Heart left ventricle (tissue), 16 donors: Measurements from ENCODE around the gene AUH. TPM values are rescaled to one million over a fixed set of nuclear protein-coding genes. Genes with fewer than 3 reads are reported as not detected.

Experiments used
- ATAC-seq, 4 donors: fragments of 200-7000 bp; cut with Tn5 transposase; one replicate each; pipeline ENCODE4 v1.9.1; 2020 to 2022; ENCODE audit warnings: moderate library complexity in 4 of 4, mild to moderate bottlenecking in 3 of 4, moderate number of reproducible peaks in 1 of 4
- DNase-seq, 5 donors: peaks; one replicate each; pipeline ENCODE4 v3.0.0-alpha.2; 2020
- H3K27ac ChIP-seq, 12 donors: fragments of 200-600 bp; sonication (generic) in 4 of 12; one replicate each; pipeline versions ENCODE4 v1.5.0 to v1.8.0; 2016 to 2022; ENCODE audit warnings: mild to moderate bottlenecking in 2 of 12
- H3K27me3 ChIP-seq, 9 donors: fragments of 200-600 bp; sonication (generic) in 2 of 9; one replicate each; pipeline versions ENCODE4 v1.5.1 to v1.8.0; 2016 to 2022; ENCODE audit warnings: mild to moderate bottlenecking in 3 of 9
- H3K36me3 ChIP-seq, 9 donors: fragments of 200-600 bp; sonication (generic) in 2 of 9; one replicate each; pipeline versions ENCODE4 v1.5.0 to v1.8.0; 2018 to 2022; ENCODE audit warnings: mild to moderate bottlenecking in 2 of 9
- H3K4me1 ChIP-seq, 12 donors: fragments of 200-600 bp; sonication (generic) in 4 of 12; one replicate each; pipeline versions ENCODE4 v1.5.0 to v1.8.0; 2016 to 2022; ENCODE audit warnings: mild to moderate bottlenecking in 3 of 12
- H3K4me3 ChIP-seq, 12 donors: fragments of 200-600 bp; sonication (generic) in 4 of 12; one replicate each; pipeline versions ENCODE4 v1.5.0 to v1.8.0; 2017 to 2022; ENCODE audit warnings: mild to moderate bottlenecking in 9 of 12, moderate library complexity in 4 of 12
- H3K9me3 ChIP-seq, 12 donors: fragments of 200-600 bp; sonication (generic) in 4 of 12; one replicate each; pipeline versions ENCODE4 v1.5.0 to v1.8.0; 2016 to 2022; ENCODE audit warnings: mild to moderate bottlenecking in 1 of 12
- POLR2A ChIP-seq, 2 donors: fragments of 450-650 bp; IDR thresholded peaks; one replicate each; pipeline ENCODE4 v1.6.1; 2017; ENCODE audit warnings: antibody characterized with exemption in 2 of 2, mild to moderate bottlenecking in 2 of 2, moderate library complexity in 2 of 2
- WGBS, 4 donors: extraction: QIAGEN DNeasy Blood & Tissue Kit in 2 of 4; methylation state at CpG; one replicate each; pipeline versions ENCODE4 v1.1.5 to v1.1.7; 2013 to 2018; 5-methylcytosine and 5-hydroxymethylcytosine counted together
- intact Hi-C, 10 donors: fragments of 100-400 bp; cut with DNase I; formaldehyde crosslinking; loops; one replicate each; pipeline versions ENCODE4 v1.11.1 to v1.14.2; 2022
- polyA plus RNA-seq, 2 donors: library from polyadenylated mRNA; stranded (reverse); fragments of 200-250 nt; gene quantifications; one replicate each; pipeline ENCODE4 v1.2.3, GENCODE V29; 2013
- total RNA-seq, 9 donors: library from RNA; depleted of rRNA in 2 of 9; stranded (reverse); fragments of >200 nt in 2 of 9; fragmentation: NEBNext Ultra II Directional in 3 of 9; extraction: Animal tissue kit (Norgen Biotek cat#: 25700) in 3 of 9; gene quantifications; one replicate each; pipeline versions ENCODE4 v1.1.0 to v1.2.4, GENCODE V29; 2016 to 2023
- TF ChIP-seq, protein P1 (sequence below), 12 donors: fragments of 200-600 bp; sonication (generic) in 4 of 12; IDR thresholded peaks; one replicate each; pipeline versions ENCODE4 v1.5.0 to v1.8.0; 2018 to 2022; ENCODE audit warnings: antibody characterized with exemption in 12 of 12, mild to moderate bottlenecking in 5 of 12
- donor health status: ischemic (EF 13 %, LVEDD 7.1; RV severe dilation, severe dysfunction).
- donor health status: healthy with polysubstance abuse.
- donor health status: DM: no; HTN: yes; CAD: no.
- donor health status: DM: no; HTN: no; CAD: no.
- donor health status: ischemic (EF 25% LVEDD 6.9; RV normal size, moderate dysfunction).
- donor health status: ischemic (EF 25% LVEDD 5.7; RV mildly dilated, moderate dysfunction).
- donor health status: healthy.
- donor health status: DM: yes; HTN: yes; CAD: no.
- donor health status: ischemic (EF 35%, LVEDD 5.7; RV mildly dilated, moderate dysfunction).
- donor health status: nonischemic (EF 11% LVEDD 7.7; RV severe dilation, severe dysfunction).
- donor health status: DM: yes; HTN: yes; CAD: no.
- donor health status: PGD.
- donor health status: ischemic (EF 29% LVEDD 5.4; RV normal size, mild dysfunction).
- donor health status: nonischemic (EF 23%, LVEDD 6.1; RV moderate dilation, normal function).

The AUH gene
- total and polyA plus RNA-seq, 11 donors = 19.0 to 54.7 (median 39.7) TPM

DNA sequence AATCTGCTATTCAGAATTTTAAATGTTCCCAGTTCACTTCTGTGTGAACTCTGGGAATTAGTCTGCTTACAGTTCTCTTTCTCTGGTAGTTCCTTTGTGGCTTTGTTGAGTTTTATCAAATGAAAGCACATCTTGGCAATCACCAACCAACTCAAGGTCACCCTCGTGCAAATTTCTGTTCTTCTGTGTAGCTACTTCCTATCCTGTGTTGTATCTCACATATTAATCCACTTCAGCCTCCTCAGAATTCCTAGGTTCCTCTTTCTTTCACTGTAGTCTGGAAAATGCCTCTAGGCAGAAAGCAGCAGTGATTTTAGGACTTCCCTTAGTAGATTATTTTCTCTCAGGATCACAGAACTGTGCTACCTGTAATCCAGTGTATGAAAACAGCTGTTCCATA is 100.3 kb downstream of the AUH start:
- ATAC-seq = peak in 2 of 4 donors; percentile 18 to 28

GRCh38 chr9:91259162-91259561 is 102.6 kb downstream of the AUH start:
- 94 to 98% (median 97%) methylated on average over 1 of the region's 1 CpG for WGBS, 4 donors
- Histone ChIP-seq H3K27me3 (no peaks in the 10 kb centered on the region), H3K36me3 (no peaks in the 10 kb centered on the region), H3K9me3 (no peaks in the 10 kb centered on the region), H3K4me3 (no peak overlapping the region), H3K4me1 (peaks cover 0 to 35% (median 3%) of the 10 kb centered on the region in 12 donors), H3K27ac (peak overlapping the region in 1 of 12 donors; percentile 67)
- ATAC-seq (no peak), DNase-seq (no peak)
- TF ChIP-seq, protein P1, sequence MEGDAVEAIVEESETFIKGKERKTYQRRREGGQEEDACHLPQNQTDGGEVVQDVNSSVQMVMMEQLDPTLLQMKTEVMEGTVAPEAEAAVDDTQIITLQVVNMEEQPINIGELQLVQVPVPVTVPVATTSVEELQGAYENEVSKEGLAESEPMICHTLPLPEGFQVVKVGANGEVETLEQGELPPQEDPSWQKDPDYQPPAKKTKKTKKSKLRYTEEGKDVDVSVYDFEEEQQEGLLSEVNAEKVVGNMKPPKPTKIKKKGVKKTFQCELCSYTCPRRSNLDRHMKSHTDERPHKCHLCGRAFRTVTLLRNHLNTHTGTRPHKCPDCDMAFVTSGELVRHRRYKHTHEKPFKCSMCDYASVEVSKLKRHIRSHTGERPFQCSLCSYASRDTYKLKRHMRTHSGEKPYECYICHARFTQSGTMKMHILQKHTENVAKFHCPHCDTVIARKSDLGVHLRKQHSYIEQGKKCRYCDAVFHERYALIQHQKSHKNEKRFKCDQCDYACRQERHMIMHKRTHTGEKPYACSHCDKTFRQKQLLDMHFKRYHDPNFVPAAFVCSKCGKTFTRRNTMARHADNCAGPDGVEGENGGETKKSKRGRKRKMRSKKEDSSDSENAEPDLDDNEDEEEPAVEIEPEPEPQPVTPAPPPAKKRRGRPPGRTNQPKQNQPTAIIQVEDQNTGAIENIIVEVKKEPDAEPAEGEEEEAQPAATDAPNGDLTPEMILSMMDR (IDR thresholded peaks at IDR 0.05) = no peak
- no peak for TF ChIP-seq POLR2A (IDR thresholded peaks at IDR 0.05)
- intact Hi-C loops = no loop called here

More for the DNA sequence above, 100.3 kb downstream of the AUH start:
- Histone ChIP-seq H3K4me1 (peaks cover 0 to 24% (median 0%) of the 10 kb centered on the region in 12 donors), H3K4me3 (no peak overlapping the region), H3K9me3 (no peaks in the 10 kb centered on the region), H3K27ac (peak overlapping the region in 2 of 12 donors; percentile 0 to 51), H3K27me3 (no peaks in the 10 kb centered on the region), H3K36me3 (no peaks in the 10 kb centered on the region)
- intact Hi-C loops = no loop called here
- WGBS, 4 donors = 16 to 28% (median 21%) methylated on average over 1 of the region's 1 CpG
- TF ChIP-seq, protein P1 (IDR thresholded peaks at IDR 0.05) = no peak
- TF ChIP-seq POLR2A (IDR thresholded peaks at IDR 0.05) = no peak
- DNase-seq = no peak

GRCh38 chr9:91258451-91258850 is 103.3 kb downstream of the AUH start:
- no peaks in the 10 kb centered on the region for H3K36me3 ChIP-seq
- peak overlapping the region in 1 of 12 donors; percentile 67 for H3K27ac ChIP-seq
- H3K4me1 ChIP-seq = peaks cover 0 to 35% (median 6%) of the 10 kb centered on the region in 12 donors
- no peak overlapping the region for H3K4me3 ChIP-seq
- no peaks in the 10 kb centered on the region for H3K9me3 ChIP-seq
- ATAC-seq = no peak
- 94 to 97% (median 96%) methylated on average over 3 of the region's 3 CpGs for WGBS, 4 donors
- DNase-seq = no peak
- TF ChIP-seq, protein P1 (IDR thresholded peaks at IDR 0.05) = no peak
- no peak for TF ChIP-seq POLR2A (IDR thresholded peaks at IDR 0.05)
- intact Hi-C loops = no loop called here
- no peaks in the 10 kb centered on the region for H3K27me3 ChIP-seq

DNA sequence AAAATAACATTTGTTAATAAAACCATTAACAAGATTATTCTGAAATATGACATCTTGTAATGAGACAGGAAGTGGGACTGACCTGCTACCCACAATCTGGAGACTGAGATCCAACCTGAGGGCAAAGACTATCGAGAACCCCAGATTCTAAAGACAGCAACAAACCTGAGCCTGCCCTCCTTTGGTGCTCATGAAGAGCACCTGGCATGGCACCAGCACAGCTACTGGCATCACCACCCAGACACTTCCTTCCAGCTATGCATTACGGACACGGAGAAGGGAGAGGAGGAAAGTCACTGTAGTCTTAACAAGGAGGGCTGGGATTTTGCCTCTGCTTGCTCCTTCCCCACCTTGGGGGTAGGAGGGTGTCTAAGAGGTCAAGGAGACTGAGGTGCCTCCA is 105.5 kb downstream of the AUH start:
- 47 to 65% (median 52%) methylated on average over 3 of the region's 3 CpGs for WGBS, 4 donors
- H3K4me3 ChIP-seq = no peak overlapping the region
- no peak for ATAC-seq
- no peak for TF ChIP-seq POLR2A (IDR thresholded peaks at IDR 0.05)
- TF ChIP-seq, protein P1 (IDR thresholded peaks at IDR 0.05) = no peak
- H3K27me3 ChIP-seq = no peaks in the 10 kb centered on the region
- no peak overlapping the region for H3K27ac ChIP-seq
- H3K4me1 ChIP-seq = peaks cover 0 to 34% (median 6%) of the 10 kb centered on the region in 12 donors
- H3K9me3 ChIP-seq = no peaks in the 10 kb centered on the region
- intact Hi-C loops = no loop called here
- no peak for DNase-seq
- H3K36me3 ChIP-seq = no peaks in the 10 kb centered on the region
